Left cardiac atrium (tissue), 4 donors: ENCODE results near the gene TSPYL2. TPM values are rescaled to one million over a fixed set of nuclear protein-coding genes. Genes with fewer than 3 reads are reported as not detected.

Experiments
- ATAC-seq, 2 donors: fragments of 200-7000 bp; cut with Tn5 transposase; one replicate each; pipeline ENCODE4 v1.9.1; 2020; ENCODE audit warnings: mild to moderate bottlenecking in 2 of 2, moderate library complexity in 2 of 2
- DNase-seq: peaks from one replicate; pipeline ENCODE4 v3.0.0-alpha.2; 2020
- intact Hi-C, 2 donors: fragments of 100-400 bp; cut with DNase I; formaldehyde crosslinking; loops; one replicate each; pipeline versions ENCODE4 v1.14.1 to v1.15.1; 2022 to 2023
- total RNA-seq, 2 donors: library from RNA; stranded (reverse); fragmentation: NEBNext Ultra II Directional; extraction: Animal tissue kit (Norgen Biotek cat#: 25700); gene quantifications; one replicate each; pipeline ENCODE4 v1.2.1, GENCODE V29; 2021
- donor health status: DM: no; HTN: yes; CAD: no.
- donor health status: DM: no; HTN: yes; CAD: no; lungs with severe emphysema.
- donor health status: DM: yes; HTN: yes; CAD: no.
- donor health status: Dilated cardiomyopathy.

The TSPYL2 gene
- total RNA-seq, 2 donors from 2014 or later = 33.5 to 37.4 TPM

- intact Hi-C loops = no loop called here
- DNase-seq = no peak
- ATAC-seq = no peak
These were observed 13.6 kb downstream of the TSPYL2 start for GRCh38 chrX:53095796-53096195.

- ATAC-seq = no peak
- DNase-seq = no peak
- intact Hi-C loops = no loop called here
These were observed 32.8 kb downstream of the TSPYL2 start for GRCh38 chrX:53114864-53115549.

GRCh38 chrX:53115550-53115874 is 33.3 kb downstream of the TSPYL2 start:
- no peak for DNase-seq
- intact Hi-C loops = no loop called here
- no peak for ATAC-seq

- ATAC-seq (peak; percentile 78 to 88), DNase-seq (no peak)
- intact Hi-C loops = no loop called here
These were observed 33.9 kb downstream of the TSPYL2 start for GRCh38 chrX:53116101-53116500.

DNA sequence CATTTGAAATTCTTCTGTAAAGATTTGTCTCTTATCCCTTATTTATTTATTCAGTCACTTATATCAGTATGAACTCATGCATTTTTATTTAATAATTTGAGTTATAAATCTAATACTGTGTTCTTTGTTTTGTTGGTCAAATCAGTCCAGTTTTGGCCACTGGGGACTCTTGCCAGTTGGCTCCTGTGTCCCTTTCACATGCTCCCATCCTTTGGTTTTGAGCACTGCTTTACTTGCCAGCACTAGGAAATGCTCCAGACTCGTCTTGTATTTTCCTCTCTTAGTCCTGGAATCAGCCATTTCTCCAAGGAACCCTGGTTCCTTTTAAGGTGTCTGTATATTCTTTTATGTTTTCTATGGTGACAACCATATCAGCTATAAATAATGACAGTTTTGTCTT is 39.8 kb downstream of the TSPYL2 start:
- intact Hi-C loops = no loop called here
- DNase-seq (no peak), ATAC-seq (peak in 1 of 2 donors; percentile 47)

DNA sequence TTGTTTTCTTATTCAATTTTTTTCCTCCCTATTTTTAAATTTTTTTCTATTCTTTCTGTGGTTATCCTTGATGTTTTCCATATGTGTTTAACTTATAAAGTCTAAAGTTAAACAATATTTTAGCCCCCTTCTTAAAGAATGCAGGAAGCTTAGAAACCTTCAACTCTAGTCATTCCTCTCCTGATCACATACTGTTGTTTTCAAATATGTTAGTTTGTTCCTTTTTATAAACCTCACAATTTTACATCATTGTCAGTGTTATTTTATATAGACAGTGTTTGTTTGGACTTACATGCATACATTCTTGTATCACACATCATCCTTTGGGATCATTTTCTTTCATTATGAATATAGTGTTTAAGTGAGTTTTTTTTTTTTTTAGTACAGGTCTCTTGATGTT is 43.3 kb downstream of the TSPYL2 start:
- no peak for ATAC-seq
- intact Hi-C loops = no loop called here
- DNase-seq = no peak

GRCh38 chrX:53126377-53126776 is 44.2 kb downstream of the TSPYL2 start:
- DNase-seq = no peak
- no peak for ATAC-seq
- intact Hi-C loops = no loop called here

DNA sequence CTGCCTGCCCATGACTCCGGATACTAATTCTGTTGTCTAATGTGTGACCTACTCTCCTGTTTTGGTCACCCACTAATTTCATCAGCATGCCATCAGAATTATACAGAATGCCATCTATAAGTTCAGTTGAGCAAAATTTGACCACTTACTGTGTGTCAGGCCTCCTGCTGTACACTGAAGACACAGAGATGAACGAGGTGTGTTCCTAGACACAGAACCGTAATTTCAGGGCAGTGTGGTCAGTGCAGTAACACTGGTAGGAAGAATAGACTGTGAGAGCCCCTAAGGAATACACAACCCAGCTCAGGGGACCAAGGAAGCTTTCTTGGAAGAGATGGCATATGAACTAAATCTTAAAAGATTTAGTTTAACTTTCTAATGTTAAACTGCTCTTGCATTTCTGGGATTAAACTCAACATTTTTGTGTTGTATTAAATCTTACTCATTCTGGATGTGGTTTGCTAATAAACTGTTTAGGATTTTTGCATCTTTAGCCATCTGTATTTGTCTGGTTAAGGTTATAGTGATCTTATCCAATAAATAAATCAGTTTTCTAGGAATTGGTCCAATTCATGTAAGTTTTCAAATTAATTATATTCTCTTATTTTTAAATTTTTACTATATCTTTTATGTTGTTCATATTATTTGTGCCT is 46.1 kb downstream of the TSPYL2 start:
- DNase-seq (no peak), ATAC-seq (no peak)
- intact Hi-C loops = no loop called here

DNA sequence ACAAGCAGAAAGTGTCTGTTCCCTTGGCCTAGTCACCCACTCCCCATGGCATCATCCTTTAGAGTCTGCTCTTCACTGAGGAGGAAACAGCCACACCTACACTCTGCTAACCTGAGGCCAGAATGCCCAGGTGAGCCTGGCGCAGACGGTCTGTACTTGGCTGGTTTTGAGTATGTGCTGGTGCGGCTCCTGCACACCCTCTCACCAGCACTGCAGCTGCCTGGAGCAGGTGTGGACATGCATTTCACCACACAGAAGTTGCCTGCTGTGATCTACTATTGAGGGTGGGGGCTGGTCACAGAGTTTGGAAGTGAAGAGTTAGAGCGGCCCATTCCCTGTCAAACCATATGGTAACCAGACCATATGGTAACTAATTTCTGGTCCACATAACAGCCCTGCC is 51.2 kb downstream of the TSPYL2 start:
- ATAC-seq = no peak
- intact Hi-C loops = no loop called here
- DNase-seq = no peak

DNA sequence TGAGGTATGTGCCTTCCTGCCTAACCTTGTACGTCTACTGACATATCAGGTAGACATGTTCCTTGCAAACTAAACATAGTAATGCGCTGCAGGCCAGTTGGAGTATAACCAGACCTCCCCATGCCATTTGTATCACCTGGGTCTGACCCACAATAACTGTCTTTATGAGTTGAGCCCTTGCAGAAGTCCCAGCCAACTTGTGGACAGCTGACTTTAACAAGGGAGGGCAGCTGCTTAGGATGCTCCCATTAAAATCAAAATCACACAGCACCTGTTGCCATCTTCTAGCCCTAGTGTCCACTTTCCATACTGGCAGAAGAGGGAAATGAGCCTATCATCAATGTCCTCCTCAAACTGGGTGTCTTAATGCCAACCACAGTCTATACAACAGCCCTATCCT is 53.4 kb downstream of the TSPYL2 start:
- ATAC-seq (no peak), DNase-seq (no peak)

More for the DNA sequence above, 53.4 kb downstream of the TSPYL2 start:
- intact Hi-C loops = no loop called here

Other genes starting within 250 kb of the TSPYL2 start
- gene XAGE3, start 214.3 kb upstream of the TSPYL2 start, total RNA-seq = not detected
- gene FAM156B, start 185.0 kb upstream of the TSPYL2 start, total RNA-seq = 10 to 100 TPM; 12.1 to 12.6 TPM
- gene FAM156A, start 123.8 kb upstream of the TSPYL2 start, total RNA-seq = 10 to 100 TPM in 1 of 2 donors, 1 to 10 TPM in 1; 9.9 to 14.2 TPM
- 1 to 10 TPM; 1.3 to 2.8 TPM for gene GPR173, start 33.6 kb upstream of the TSPYL2 start, total RNA-seq
- 1 to 10 TPM; 5.4 to 5.7 TPM for gene KANTR, start 11.8 kb downstream of the TSPYL2 start, total RNA-seq
- 10 to 100 TPM; 32.5 to 46.3 TPM for gene KDM5C, start 142.8 kb downstream of the TSPYL2 start, total RNA-seq
- 10 to 100 TPM in 1 of 2 donors, 1 to 10 TPM in 1; 9.1 to 10.8 TPM for gene IQSEC2, start 199.2 kb downstream of the TSPYL2 start, total RNA-seq